HEK293 (cell line): ENCODE measurements around the gene KAT5.

ENCODE experiments used
- BCL11B ChIP-seq: fragments of 450-650 bp; formaldehyde crosslinking; IDR thresholded peaks from 2 replicates; pipeline ENCODE4 v1.5.1; 2016; ENCODE audit warnings: low read depth, missing biosample characterization, missing genetic modification characterization
- EGR2 ChIP-seq: fragments of 450-650 bp; formaldehyde crosslinking; IDR thresholded peaks from 2 replicates; pipeline ENCODE4 v1.5.1; 2016; ENCODE audit warnings: low read depth, missing biosample characterization, missing genetic modification characterization
- KLF1 ChIP-seq: fragments of 450-650 bp; formaldehyde crosslinking; IDR thresholded peaks from 2 replicates; pipeline ENCODE4 v1.5.1; 2016; ENCODE audit warnings: missing biosample characterization, missing genetic modification characterization
- KLF16 ChIP-seq: fragments of 450-650 bp; formaldehyde crosslinking; IDR thresholded peaks from 2 replicates; pipeline ENCODE4 v1.5.1; 2017; ENCODE audit warnings: missing biosample characterization, missing genetic modification characterization
- OSR2 ChIP-seq: fragments of 450-650 bp; formaldehyde crosslinking; IDR thresholded peaks from 2 replicates; pipeline ENCODE4 v1.5.1; 2016; ENCODE audit warnings: missing biosample characterization, missing genetic modification characterization
- PRDM1 ChIP-seq: fragments of 450-650 bp; formaldehyde crosslinking; IDR thresholded peaks from 2 replicates; pipeline ENCODE4; 2016; ENCODE audit warnings: missing biosample characterization, missing genetic modification characterization
- SCRT2 ChIP-seq: fragments of 450-650 bp; formaldehyde crosslinking; IDR thresholded peaks from 2 replicates; pipeline ENCODE4 v1.5.1; 2016; ENCODE audit warnings: missing biosample characterization, missing genetic modification characterization
- SP7 ChIP-seq: fragments of 450-650 bp; formaldehyde crosslinking; IDR thresholded peaks from 2 replicates; pipeline ENCODE4 v1.5.1; 2016; ENCODE audit warnings: missing biosample characterization, missing genetic modification characterization
- YY1 ChIP-seq: fragments of 450-650 bp; formaldehyde crosslinking; IDR thresholded peaks from 2 replicates; pipeline ENCODE4 v1.5.1; 2018; ENCODE audit warnings: missing biosample characterization, missing genetic modification characterization
- ZBTB17 ChIP-seq: fragments of 450-650 bp; formaldehyde crosslinking; IDR thresholded peaks from 2 replicates; pipeline ENCODE4 v1.5.1; 2016; ENCODE audit warnings: missing biosample characterization, missing genetic modification characterization
- ZBTB20 ChIP-seq: fragments of 450-650 bp; formaldehyde crosslinking; IDR thresholded peaks from 2 replicates; pipeline ENCODE4 v1.5.1; 2016; ENCODE audit warnings: missing biosample characterization, missing genetic modification characterization
- ZBTB21 ChIP-seq: fragments of 450-650 bp; formaldehyde crosslinking; IDR thresholded peaks from 2 replicates; pipeline ENCODE4 v1.5.1; 2017; ENCODE audit warnings: missing biosample characterization, missing genetic modification characterization
- ZBTB7A ChIP-seq: fragments of 450-650 bp; formaldehyde crosslinking; IDR thresholded peaks from 2 replicates; pipeline ENCODE4 v1.5.1; 2016; ENCODE audit warnings: low read depth, missing biosample characterization, missing genetic modification characterization
- ZEB2 ChIP-seq: fragments of 450-650 bp; formaldehyde crosslinking; IDR thresholded peaks from 2 replicates; pipeline ENCODE4 v1.5.1; 2016; ENCODE audit warnings: missing biosample characterization, missing genetic modification characterization
- ZIC2 ChIP-seq: fragments of 450-650 bp; formaldehyde crosslinking; IDR thresholded peaks from 2 replicates; pipeline ENCODE4 v1.5.1; 2016; ENCODE audit warnings: missing biosample characterization, missing genetic modification characterization
- ZNF19 ChIP-seq: fragments of 450-650 bp; formaldehyde crosslinking; IDR thresholded peaks from 2 replicates; pipeline ENCODE4; 2016; ENCODE audit warnings: missing biosample characterization, missing genetic modification characterization, low read depth
- ZNF2 ChIP-seq: fragments of 450-650 bp; formaldehyde crosslinking; IDR thresholded peaks from 2 replicates; pipeline ENCODE4 v1.5.1; 2016; ENCODE audit warnings: missing biosample characterization, missing genetic modification characterization
- ZNF221 ChIP-seq: fragments of 450-650 bp; formaldehyde crosslinking; IDR thresholded peaks from 2 replicates; pipeline ENCODE4 v1.5.1; 2017; ENCODE audit warnings: missing biosample characterization, missing genetic modification characterization, borderline replicate concordance
- ZNF324 ChIP-seq: fragments of 450-650 bp; formaldehyde crosslinking; IDR thresholded peaks from 2 replicates; pipeline ENCODE4 v1.5.1; 2016; ENCODE audit warnings: missing biosample characterization, missing genetic modification characterization
- ZNF335 ChIP-seq: fragments of 450-650 bp; formaldehyde crosslinking; conservative IDR thresholded peaks from 2 replicates; pipeline ENCODE4 v1.5.1; 2016; ENCODE audit warnings: missing biosample characterization, missing genetic modification characterization
- ZNF394 ChIP-seq: fragments of 450-650 bp; formaldehyde crosslinking; IDR thresholded peaks from 2 replicates; pipeline ENCODE4 v1.5.1; 2016; ENCODE audit warnings: missing biosample characterization, missing genetic modification characterization, mild to moderate bottlenecking, moderate library complexity, borderline replicate concordance
- ZNF610 ChIP-seq: fragments of 450-650 bp; formaldehyde crosslinking; IDR thresholded peaks from 2 replicates; pipeline ENCODE4 v1.5.1; 2016; ENCODE audit warnings: missing biosample characterization, missing genetic modification characterization, borderline replicate concordance
- ZNF629 ChIP-seq: fragments of 450-650 bp; formaldehyde crosslinking; IDR thresholded peaks from 2 replicates; pipeline ENCODE4 v1.5.1; 2017; ENCODE audit warnings: missing biosample characterization, missing genetic modification characterization
- ZNF76 ChIP-seq: fragments of 450-650 bp; formaldehyde crosslinking; IDR thresholded peaks from 2 replicates; pipeline ENCODE4; 2016; ENCODE audit warnings: low read depth, missing biosample characterization, missing genetic modification characterization, borderline replicate concordance
- ZNF768 ChIP-seq: fragments of 450-650 bp; formaldehyde crosslinking; IDR thresholded peaks from 2 replicates; pipeline ENCODE4 v1.5.1; 2018; ENCODE audit warnings: missing biosample characterization, mild to moderate bottlenecking, missing genetic modification characterization
- ZSCAN23 ChIP-seq: fragments of 450-650 bp; formaldehyde crosslinking; IDR thresholded peaks from 2 replicates; pipeline ENCODE4 v1.5.1; 2016; ENCODE audit warnings: missing biosample characterization, missing genetic modification characterization
- ZSCAN30 ChIP-seq: fragments of 450-650 bp; IDR thresholded peaks from 2 replicates; pipeline ENCODE4 v1.5.1; 2018; ENCODE audit warnings: missing biosample characterization, mild to moderate bottlenecking, missing genetic modification characterization, moderate library complexity
- TF ChIP-seq, protein P1 (sequence below): fragments of 450-650 bp; IDR thresholded peaks from 2 replicates; pipeline ENCODE4 v1.5.1; 2018; ENCODE audit warnings: missing biosample characterization, missing genetic modification characterization
- TF ChIP-seq, protein P2 (sequence below): fragments of 450-650 bp; formaldehyde crosslinking; optimal IDR thresholded peaks from 2 replicates; pipeline ENCODE3; 2016; ENCODE audit warnings: missing biosample characterization, mild to moderate bottlenecking, missing genetic modification characterization
- TF ChIP-seq, protein P3 (sequence below): fragments of 450-650 bp; formaldehyde crosslinking; IDR thresholded peaks from 2 replicates; pipeline ENCODE4 v1.5.1; 2016; ENCODE audit warnings: missing biosample characterization, missing genetic modification characterization
- TF ChIP-seq, protein P4 (sequence below): fragments of 450-650 bp; formaldehyde crosslinking; IDR thresholded peaks from 2 replicates; pipeline ENCODE4 v1.5.1; 2016; ENCODE audit warnings: missing biosample characterization, missing genetic modification characterization
- TF ChIP-seq, protein P5 (sequence below): fragments of 450-650 bp; formaldehyde crosslinking; IDR thresholded peaks from 2 replicates; pipeline ENCODE4 v1.5.1; 2016; ENCODE audit warnings: missing biosample characterization, missing genetic modification characterization

KAT5 gene

DNA sequence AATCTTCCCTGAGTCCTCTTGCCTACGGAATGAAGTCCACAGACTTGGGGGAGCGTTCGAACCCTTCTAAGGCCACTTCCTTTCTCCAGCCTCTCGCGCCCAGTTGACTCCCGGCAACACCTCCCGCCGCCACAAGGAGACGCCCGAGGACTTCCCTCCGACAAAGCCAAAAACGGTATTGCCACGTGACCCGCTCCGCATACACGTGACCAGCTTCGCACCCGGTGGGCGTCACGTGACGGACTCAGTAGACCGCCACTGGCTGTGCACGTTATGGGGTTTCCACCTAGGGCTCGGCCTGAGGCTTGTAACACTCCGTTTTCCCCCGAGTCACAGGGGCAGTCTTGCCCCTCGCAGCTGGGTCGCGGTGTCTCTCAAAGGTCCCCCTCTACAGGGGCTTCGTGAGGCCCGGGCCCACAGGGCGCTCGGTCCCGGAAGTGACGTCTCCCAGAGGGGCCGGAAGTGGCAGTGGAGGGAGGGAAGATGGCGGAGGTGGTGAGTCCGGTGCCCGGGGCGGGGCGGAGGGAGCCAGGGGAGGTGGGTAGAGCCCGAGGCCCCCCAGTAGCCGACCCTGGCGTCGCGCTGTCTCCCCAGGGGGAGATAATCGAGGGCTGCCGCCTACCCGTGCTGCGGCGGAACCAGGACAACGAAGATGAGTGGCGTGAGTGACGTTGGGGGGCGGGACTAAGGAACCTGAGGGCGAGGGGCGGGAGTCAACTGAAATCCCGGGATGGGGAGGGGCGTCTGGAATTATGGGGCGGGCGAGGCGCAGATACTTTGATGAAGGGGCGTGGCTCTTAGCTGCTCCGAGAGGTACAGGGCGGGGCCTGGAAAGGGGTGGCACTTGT lies at the start of gene KAT5 (continued):
- TF ChIP-seq EGR2 (tag by site-specific recombination) = 0 out of 2 replicates have a peak, but pooled peaks have one; percentile 28
- peak; percentile 65; the same call in 1 of the 2 replicates for TF ChIP-seq ZSCAN23 (tag by site-specific recombination)
- peak; percentile 20; the same call in 1 of the 2 replicates for TF ChIP-seq SCRT2
- TF ChIP-seq KLF16 (tag by site-specific recombination) = peak; percentile 79
- peak; percentile 79 for TF ChIP-seq ZIC2
- TF ChIP-seq PRDM1 (tag by site-specific recombination) = no peak
- TF ChIP-seq, protein P1, sequence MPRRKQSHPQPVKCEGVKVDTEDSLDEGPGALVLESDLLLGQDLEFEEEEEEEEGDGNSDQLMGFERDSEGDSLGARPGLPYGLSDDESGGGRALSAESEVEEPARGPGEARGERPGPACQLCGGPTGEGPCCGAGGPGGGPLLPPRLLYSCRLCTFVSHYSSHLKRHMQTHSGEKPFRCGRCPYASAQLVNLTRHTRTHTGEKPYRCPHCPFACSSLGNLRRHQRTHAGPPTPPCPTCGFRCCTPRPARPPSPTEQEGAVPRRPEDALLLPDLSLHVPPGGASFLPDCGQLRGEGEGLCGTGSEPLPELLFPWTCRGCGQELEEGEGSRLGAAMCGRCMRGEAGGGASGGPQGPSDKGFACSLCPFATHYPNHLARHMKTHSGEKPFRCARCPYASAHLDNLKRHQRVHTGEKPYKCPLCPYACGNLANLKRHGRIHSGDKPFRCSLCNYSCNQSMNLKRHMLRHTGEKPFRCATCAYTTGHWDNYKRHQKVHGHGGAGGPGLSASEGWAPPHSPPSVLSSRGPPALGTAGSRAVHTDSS (tag by site-specific recombination) = no peak
- peak; percentile 79 for TF ChIP-seq ZNF610 (tag by site-specific recombination)
- TF ChIP-seq ZBTB20 = peak; percentile 86; the same call in 1 of the 2 replicates
- TF ChIP-seq, protein P2, sequence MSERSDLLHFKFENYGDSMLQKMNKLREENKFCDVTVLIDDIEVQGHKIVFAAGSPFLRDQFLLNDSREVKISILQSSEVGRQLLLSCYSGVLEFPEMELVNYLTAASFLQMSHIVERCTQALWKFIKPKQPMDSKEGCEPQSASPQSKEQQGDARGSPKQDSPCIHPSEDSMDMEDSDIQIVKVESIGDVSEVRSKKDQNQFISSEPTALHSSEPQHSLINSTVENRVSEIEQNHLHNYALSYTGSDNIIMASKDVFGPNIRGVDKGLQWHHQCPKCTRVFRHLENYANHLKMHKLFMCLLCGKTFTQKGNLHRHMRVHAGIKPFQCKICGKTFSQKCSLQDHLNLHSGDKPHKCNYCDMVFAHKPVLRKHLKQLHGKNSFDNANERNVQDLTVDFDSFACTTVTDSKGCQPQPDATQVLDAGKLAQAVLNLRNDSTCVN (tag by site-specific recombination) = peak; percentile 48
- peak; percentile 90 for TF ChIP-seq YY1 (tag by site-specific recombination)
- TF ChIP-seq, protein P3, sequence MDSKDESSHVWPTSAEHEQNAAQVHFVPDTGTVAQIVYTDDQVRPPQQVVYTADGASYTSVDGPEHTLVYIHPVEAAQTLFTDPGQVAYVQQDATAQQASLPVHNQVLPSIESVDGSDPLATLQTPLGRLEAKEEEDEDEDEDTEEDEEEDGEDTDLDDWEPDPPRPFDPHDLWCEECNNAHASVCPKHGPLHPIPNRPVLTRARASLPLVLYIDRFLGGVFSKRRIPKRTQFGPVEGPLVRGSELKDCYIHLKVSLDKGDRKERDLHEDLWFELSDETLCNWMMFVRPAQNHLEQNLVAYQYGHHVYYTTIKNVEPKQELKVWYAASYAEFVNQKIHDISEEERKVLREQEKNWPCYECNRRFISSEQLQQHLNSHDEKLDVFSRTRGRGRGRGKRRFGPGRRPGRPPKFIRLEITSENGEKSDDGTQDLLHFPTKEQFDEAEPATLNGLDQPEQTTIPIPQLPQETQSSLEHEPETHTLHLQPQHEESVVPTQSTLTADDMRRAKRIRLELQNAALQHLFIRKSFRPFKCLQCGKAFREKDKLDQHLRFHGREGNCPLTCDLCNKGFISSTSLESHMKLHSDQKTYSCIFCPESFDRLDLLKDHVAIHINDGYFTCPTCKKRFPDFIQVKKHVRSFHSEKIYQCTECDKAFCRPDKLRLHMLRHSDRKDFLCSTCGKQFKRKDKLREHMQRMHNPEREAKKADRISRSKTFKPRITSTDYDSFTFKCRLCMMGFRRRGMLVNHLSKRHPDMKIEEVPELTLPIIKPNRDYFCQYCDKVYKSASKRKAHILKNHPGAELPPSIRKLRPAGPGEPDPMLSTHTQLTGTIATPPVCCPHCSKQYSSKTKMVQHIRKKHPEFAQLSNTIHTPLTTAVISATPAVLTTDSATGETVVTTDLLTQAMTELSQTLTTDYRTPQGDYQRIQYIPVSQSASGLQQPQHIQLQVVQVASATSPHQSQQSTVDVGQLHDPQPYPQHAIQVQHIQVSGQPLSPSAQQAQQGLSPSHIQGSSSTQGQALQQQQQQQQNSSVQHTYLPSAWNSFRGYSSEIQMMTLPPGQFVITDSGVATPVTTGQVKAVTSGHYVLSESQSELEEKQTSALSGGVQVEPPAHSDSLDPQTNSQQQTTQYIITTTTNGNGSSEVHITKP (tag by site-specific recombination) = peak; percentile 63
- TF ChIP-seq ZSCAN30 (tag by site-specific recombination) = peak; percentile 68
- peak; percentile 84 for TF ChIP-seq ZNF2 (tag by site-specific recombination)
- TF ChIP-seq ZBTB7A (tag by site-specific recombination) = 0 out of 2 replicates have a peak, but pooled peaks have one; percentile 30
- peak; percentile 99 for TF ChIP-seq ZNF335 (tag by site-specific recombination)
- TF ChIP-seq KLF1 (tag by site-specific recombination) = peak; percentile 89
- TF ChIP-seq ZNF324 = peak; percentile 46; the same call in 1 of the 2 replicates
- TF ChIP-seq ZNF768 = no peak
- peak; percentile 93 for TF ChIP-seq ZEB2 (tag by site-specific recombination)
- peak; percentile 67 for TF ChIP-seq OSR2
- no peak for TF ChIP-seq ZNF221 (tag by site-specific recombination)
- TF ChIP-seq SP7 (tag by site-specific recombination) = peak; percentile 90
- peak; percentile 54; the same call in 1 of the 2 replicates for TF ChIP-seq ZNF394 (tag by site-specific recombination)
- TF ChIP-seq BCL11B (tag by site-specific recombination) = no peak
- TF ChIP-seq ZNF76 (tag by site-specific recombination) = peak; percentile 80
- TF ChIP-seq ZNF629 (tag by site-specific recombination) = peak; percentile 92
- TF ChIP-seq, protein P4, sequence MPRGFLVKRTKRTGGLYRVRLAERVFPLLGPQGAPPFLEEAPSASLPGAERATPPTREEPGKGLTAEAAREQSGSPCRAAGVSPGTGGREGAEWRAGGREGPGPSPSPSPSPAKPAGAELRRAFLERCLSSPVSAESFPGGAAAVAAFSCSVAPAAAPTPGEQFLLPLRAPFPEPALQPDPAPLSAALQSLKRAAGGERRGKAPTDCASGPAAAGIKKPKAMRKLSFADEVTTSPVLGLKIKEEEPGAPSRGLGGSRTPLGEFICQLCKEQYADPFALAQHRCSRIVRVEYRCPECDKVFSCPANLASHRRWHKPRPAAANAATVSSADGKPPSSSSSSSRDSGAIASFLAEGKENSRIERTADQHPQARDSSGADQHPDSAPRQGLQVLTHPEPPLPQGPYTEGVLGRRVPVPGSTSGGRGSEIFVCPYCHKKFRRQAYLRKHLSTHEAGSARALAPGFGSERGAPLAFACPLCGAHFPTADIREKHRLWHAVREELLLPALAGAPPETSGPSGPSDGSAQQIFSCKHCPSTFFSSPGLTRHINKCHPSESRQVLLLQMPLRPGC = peak; percentile 34; the same call in 1 of the 2 replicates
- TF ChIP-seq, protein P5, sequence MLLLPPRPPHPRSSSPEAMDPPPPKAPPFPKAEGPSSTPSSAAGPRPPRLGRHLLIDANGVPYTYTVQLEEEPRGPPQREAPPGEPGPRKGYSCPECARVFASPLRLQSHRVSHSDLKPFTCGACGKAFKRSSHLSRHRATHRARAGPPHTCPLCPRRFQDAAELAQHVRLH (tag by site-specific recombination) = peak; percentile 98
- no peak for TF ChIP-seq ZNF19
- TF ChIP-seq ZBTB21 = peak; percentile 80; the same call in 1 of the 2 replicates
- peak; percentile 80 for TF ChIP-seq ZBTB17
